ENCODE results near the gene OR1L6. TPM values are rescaled to one million over a fixed set of nuclear protein-coding genes. Genes with fewer than 3 reads are reported as not detected.

The OR1L6 gene
- total RNA-seq, 4 donors from 2014 or later, result not detected

DNA sequence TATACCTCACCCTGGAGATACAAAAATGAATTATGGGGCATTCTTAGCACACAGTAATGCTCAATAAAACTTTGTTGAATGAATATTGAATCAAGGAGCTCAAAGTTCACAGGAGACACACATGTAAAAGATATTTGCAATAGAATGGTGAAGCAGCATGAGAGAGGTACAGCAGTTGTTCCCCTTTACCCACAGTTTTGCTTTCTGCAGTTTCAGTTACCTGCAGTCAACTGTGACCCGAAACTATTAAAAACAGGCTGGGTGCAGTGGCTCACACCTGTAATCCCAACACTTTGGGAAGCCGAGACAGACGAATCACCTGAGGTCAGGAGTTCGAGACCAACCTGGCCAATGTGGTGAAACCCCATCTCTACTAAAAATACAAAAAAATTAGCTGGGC lies 44.2 kb downstream of the OR1L6 start:
- H3K4me3 ChIP-seq, result no peak overlapping the region
- H3K9me3 ChIP-seq, result no peaks in the 10 kb centered on the region
- H3K4me1 ChIP-seq, result no peaks in the 10 kb centered on the region
- no peak overlapping the region for H3K27ac ChIP-seq
- intact Hi-C loops (cut with DNase I; ENCODE audit: low total_unique reads) (no loop called here), in situ Hi-C loops (cut with MboI; ENCODE audit: low pct_ligation_motif_present in 1 of 4, low pct_unique_long_range_greater_than_20kb in 1 of 4, low sequenced_read_pairs in 3 of 4) (no loop called here)
- DNase-seq, result no peak
- no peak for TF ChIP-seq CTCF (IDR thresholded peaks at IDR 0.05)
- TF ChIP-seq EP300 (IDR thresholded peaks at IDR 0.05; ENCODE audit: low read depth), result no peak
- TF ChIP-seq POLR2A (IDR thresholded peaks at IDR 0.05), result no peak
- no peak for TF ChIP-seq POLR2AphosphoS5 (IDR thresholded peaks at IDR 0.05)
- WGBS, 2 donors (ENCODE audit: low coverage in 1 of 2), result 82% methylated on average over 4 of the region's 4 CpGs; no CpG with 5 or more reads in 1 of the 2 donors
- H3K27me3 ChIP-seq, result no peaks in the 10 kb centered on the region
- no peaks in the 10 kb centered on the region for H3K36me3 ChIP-seq

DNA sequence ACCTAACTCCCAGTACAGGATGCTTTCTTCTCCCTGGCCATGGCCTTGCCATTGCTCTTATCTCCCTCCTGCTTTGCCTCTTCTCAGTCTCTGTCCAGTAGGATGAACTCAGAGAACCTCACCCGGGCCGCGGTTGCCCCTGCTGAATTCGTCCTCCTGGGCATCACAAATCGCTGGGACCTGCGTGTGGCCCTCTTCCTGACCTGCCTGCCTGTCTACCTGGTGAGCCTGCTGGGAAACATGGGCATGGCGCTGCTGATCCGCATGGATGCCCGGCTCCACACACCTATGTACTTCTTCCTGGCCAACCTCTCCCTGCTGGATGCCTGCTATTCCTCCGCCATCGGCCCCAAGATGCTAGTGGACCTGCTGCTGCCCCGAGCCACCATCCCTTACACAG lies 46.7 kb downstream of the OR1L6 start, which contains the start of gene OR5C1:
Gene OR5C1 (plus strand): TSS at position 103 of the 400 bp plus-strand sequence. CDS start 0 bp downstream, at position 103.
- Histone ChIP-seq H3K36me3 (no peaks in the 10 kb centered on the region), H3K4me3 (no peak within 1 kb of the TSS), H3K4me1 (no peaks in the 10 kb centered on the region), H3K9me3 (no peaks in the 10 kb centered on the region), H3K27me3 (no peaks in the 10 kb centered on the region), H3K27ac (no peak within 1 kb of the TSS)
- TF ChIP-seq EP300 (IDR thresholded peaks at IDR 0.05; ENCODE audit: low read depth), result no peak
- no peak for TF ChIP-seq POLR2AphosphoS5 (IDR thresholded peaks at IDR 0.05)
- no peak for TF ChIP-seq CTCF (IDR thresholded peaks at IDR 0.05)
- TF ChIP-seq POLR2A (IDR thresholded peaks at IDR 0.05), result no peak
- in situ Hi-C loops (cut with MboI; ENCODE audit: low pct_ligation_motif_present in 1 of 4, low pct_unique_long_range_greater_than_20kb in 1 of 4, low sequenced_read_pairs in 3 of 4), result no loop called here
- intact Hi-C loops (cut with DNase I; ENCODE audit: low total_unique reads), result no loop called here
- 96 to 100% methylated on average over 5 to 12 of the region's 12 CpGs for WGBS, 2 donors (ENCODE audit: low coverage in 1 of 2)
- no peak for DNase-seq

DNA sequence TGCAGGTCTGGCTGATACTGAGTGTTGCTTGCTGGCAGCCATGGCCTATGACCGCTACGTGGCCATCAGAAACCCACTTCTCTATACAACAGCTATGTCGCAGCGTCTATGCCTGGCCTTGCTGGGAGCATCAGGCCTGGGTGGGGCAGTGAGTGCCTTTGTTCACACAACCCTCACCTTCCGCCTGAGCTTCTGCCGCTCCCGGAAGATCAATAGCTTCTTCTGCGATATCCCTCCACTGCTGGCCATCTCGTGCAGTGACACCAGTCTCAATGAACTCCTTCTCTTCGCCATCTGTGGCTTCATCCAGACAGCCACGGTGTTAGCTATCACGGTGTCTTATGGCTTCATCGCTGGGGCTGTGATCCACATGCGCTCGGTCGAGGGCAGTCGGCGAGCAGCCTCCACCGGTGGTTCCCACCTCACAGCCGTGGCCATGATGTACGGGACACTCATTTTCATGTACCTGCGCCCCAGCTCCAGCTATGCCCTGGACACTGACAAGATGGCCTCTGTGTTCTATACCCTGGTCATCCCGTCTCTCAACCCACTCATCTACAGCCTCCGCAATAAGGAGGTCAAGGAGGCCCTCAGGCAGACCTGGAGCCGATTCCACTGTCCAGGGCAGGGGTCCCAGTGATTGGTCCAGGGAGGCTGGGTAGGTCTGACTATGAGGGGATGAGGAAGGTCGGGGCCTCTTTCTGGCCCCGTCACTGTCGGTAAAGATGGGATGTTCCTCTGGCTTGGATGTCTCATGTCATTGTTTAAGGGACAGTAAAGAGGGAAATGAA lies 47.3 kb downstream of the OR1L6 start:
- in situ Hi-C loops (cut with MboI; ENCODE audit: low pct_ligation_motif_present in 1 of 4, low pct_unique_long_range_greater_than_20kb in 1 of 4, low sequenced_read_pairs in 3 of 4), result no loop called here

More for the DNA sequence above, 47.3 kb downstream of the OR1L6 start:
- no peak for DNase-seq
- Histone ChIP-seq H3K36me3 (no peaks in the 10 kb centered on the region), H3K27me3 (no peaks in the 10 kb centered on the region), H3K27ac (no peak overlapping the region), H3K4me3 (no peak overlapping the region), H3K4me1 (no peaks in the 10 kb centered on the region), H3K9me3 (no peaks in the 10 kb centered on the region)
- TF ChIP-seq POLR2A (IDR thresholded peaks at IDR 0.05) (no peak), POLR2AphosphoS5 (IDR thresholded peaks at IDR 0.05) (no peak), EP300 (IDR thresholded peaks at IDR 0.05; ENCODE audit: low read depth) (no peak), CTCF (IDR thresholded peaks at IDR 0.05) (no peak)
- intact Hi-C loops (cut with DNase I; ENCODE audit: low total_unique reads), result no loop called here
- WGBS, 2 donors (ENCODE audit: low coverage in 1 of 2), result 96% methylated on average over 28 of the region's 28 CpGs; no CpG with 5 or more reads in 1 of the 2 donors
